ENCODE results near the gene GJC2.

GJC2 gene

DNA sequence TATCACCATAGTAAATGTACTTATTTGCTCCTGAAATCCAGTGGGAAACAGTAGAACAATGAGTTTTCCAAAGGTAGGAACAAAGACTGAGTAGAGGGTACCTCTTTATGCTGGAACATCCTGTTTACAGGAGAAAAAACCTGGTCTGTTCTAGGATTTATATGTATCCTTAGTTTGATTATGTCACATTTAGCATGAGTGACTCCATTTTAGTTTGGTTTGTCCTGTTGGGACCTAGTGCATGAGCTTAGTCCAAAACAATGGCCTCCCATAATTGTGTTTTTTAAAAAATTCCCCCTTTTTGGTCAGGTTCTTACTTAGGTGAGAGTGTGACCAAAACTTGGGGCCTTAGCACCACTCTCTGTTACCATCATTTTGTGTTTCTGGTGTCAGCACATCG lies 37.1 kb upstream of the GJC2 start:
- no peak for TF ChIP-seq POLR2AphosphoS5 (IDR thresholded peaks at IDR 0.05; ENCODE audit: low read depth)
- TF ChIP-seq, protein P1, sequence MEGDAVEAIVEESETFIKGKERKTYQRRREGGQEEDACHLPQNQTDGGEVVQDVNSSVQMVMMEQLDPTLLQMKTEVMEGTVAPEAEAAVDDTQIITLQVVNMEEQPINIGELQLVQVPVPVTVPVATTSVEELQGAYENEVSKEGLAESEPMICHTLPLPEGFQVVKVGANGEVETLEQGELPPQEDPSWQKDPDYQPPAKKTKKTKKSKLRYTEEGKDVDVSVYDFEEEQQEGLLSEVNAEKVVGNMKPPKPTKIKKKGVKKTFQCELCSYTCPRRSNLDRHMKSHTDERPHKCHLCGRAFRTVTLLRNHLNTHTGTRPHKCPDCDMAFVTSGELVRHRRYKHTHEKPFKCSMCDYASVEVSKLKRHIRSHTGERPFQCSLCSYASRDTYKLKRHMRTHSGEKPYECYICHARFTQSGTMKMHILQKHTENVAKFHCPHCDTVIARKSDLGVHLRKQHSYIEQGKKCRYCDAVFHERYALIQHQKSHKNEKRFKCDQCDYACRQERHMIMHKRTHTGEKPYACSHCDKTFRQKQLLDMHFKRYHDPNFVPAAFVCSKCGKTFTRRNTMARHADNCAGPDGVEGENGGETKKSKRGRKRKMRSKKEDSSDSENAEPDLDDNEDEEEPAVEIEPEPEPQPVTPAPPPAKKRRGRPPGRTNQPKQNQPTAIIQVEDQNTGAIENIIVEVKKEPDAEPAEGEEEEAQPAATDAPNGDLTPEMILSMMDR (IDR thresholded peaks at IDR 0.05; ENCODE audit: insufficient read depth, low read length), result no peak
- TF ChIP-seq, protein P2, sequence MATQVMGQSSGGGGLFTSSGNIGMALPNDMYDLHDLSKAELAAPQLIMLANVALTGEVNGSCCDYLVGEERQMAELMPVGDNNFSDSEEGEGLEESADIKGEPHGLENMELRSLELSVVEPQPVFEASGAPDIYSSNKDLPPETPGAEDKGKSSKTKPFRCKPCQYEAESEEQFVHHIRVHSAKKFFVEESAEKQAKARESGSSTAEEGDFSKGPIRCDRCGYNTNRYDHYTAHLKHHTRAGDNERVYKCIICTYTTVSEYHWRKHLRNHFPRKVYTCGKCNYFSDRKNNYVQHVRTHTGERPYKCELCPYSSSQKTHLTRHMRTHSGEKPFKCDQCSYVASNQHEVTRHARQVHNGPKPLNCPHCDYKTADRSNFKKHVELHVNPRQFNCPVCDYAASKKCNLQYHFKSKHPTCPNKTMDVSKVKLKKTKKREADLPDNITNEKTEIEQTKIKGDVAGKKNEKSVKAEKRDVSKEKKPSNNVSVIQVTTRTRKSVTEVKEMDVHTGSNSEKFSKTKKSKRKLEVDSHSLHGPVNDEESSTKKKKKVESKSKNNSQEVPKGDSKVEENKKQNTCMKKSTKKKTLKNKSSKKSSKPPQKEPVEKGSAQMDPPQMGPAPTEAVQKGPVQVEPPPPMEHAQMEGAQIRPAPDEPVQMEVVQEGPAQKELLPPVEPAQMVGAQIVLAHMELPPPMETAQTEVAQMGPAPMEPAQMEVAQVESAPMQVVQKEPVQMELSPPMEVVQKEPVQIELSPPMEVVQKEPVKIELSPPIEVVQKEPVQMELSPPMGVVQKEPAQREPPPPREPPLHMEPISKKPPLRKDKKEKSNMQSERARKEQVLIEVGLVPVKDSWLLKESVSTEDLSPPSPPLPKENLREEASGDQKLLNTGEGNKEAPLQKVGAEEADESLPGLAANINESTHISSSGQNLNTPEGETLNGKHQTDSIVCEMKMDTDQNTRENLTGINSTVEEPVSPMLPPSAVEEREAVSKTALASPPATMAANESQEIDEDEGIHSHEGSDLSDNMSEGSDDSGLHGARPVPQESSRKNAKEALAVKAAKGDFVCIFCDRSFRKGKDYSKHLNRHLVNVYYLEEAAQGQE (IDR thresholded peaks at IDR 0.05; ENCODE audit: insufficient replicate concordance, low read depth), result no peak
- TF ChIP-seq SPI1 (IDR thresholded peaks at IDR 0.05; ENCODE audit: borderline replicate concordance, low read depth), result no peak
- no peak for TF ChIP-seq GABPA (IDR thresholded peaks at IDR 0.05; ENCODE audit: low read depth)
- Histone ChIP-seq H3K4me3 (replicated peaks; ENCODE audit: insufficient read depth, low read length) (no peak overlapping the region), H3K27me3 (ENCODE audit: insufficient read depth, poor library complexity, severe bottlenecking) (no peaks in the 10 kb centered on the region), H3K27ac (replicated peaks) (no peak overlapping the region)
- no peak for DNase-seq (ENCODE audit: low read depth in 1 of 2, low spot score in 1 of 2)

DNA sequence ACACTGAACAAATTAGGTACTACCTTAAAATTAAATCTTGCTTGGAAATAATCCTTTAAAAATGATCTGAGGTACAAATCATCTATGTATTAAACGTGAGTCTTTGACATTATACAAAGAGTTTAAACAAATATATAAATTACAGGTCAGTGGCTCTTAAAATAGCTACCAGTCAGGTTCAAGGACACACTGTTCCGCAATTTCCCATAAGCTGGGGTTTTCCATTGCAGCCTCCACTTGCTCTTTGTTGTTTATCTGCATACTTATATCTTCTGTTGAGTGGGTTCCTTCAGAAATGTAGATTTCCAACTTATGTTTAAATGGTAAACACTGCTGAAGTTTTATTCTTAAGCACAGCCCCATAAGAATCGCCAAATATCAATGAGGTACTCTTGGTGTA lies 34.9 kb upstream of the GJC2 start:
- DNase-seq (ENCODE audit: low read depth in 1 of 2, low spot score in 1 of 2), result no peak
- no peak for TF ChIP-seq GABPA (IDR thresholded peaks at IDR 0.05; ENCODE audit: low read depth)
- TF ChIP-seq POLR2AphosphoS5 (IDR thresholded peaks at IDR 0.05; ENCODE audit: low read depth), result no peak
- TF ChIP-seq, protein P1 (IDR thresholded peaks at IDR 0.05; ENCODE audit: insufficient read depth, low read length), result no peak
- TF ChIP-seq, protein P2 (IDR thresholded peaks at IDR 0.05; ENCODE audit: insufficient replicate concordance, low read depth), result no peak
- TF ChIP-seq SPI1 (IDR thresholded peaks at IDR 0.05; ENCODE audit: borderline replicate concordance, low read depth), result no peak
- Histone ChIP-seq H3K27me3 (ENCODE audit: insufficient read depth, poor library complexity, severe bottlenecking) (no peaks in the 10 kb centered on the region), H3K4me3 (replicated peaks; ENCODE audit: insufficient read depth, low read length) (no peak overlapping the region), H3K27ac (replicated peaks) (no peak overlapping the region)

DNA sequence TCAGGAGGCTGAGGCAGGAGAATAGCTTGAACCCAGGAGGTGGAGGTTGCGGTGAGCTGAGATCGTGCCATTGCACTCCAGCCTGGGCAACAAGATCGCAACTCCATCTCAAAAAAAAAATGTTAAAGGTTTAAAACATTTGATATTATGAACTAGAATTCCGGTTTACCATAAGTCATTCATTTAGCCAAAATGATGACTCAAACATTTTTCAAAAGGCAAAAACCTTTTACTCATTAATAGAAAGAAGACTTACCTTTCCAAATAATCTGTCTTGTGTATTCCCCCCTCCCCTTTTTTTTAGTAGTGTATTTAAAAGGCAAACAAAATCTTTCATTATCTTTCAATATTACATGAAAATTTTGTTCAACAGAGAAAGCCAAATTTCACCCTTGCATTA lies 32.4 kb upstream of the GJC2 start:
- H3K4me3 ChIP-seq (replicated peaks; ENCODE audit: insufficient read depth, low read length), result no peak overlapping the region
- TF ChIP-seq, protein P2 (IDR thresholded peaks at IDR 0.05; ENCODE audit: insufficient replicate concordance, low read depth), result no peak
- TF ChIP-seq GABPA (IDR thresholded peaks at IDR 0.05; ENCODE audit: low read depth) (no peak), SPI1 (IDR thresholded peaks at IDR 0.05; ENCODE audit: borderline replicate concordance, low read depth) (no peak), POLR2AphosphoS5 (IDR thresholded peaks at IDR 0.05; ENCODE audit: low read depth) (no peak)
- TF ChIP-seq, protein P1 (IDR thresholded peaks at IDR 0.05; ENCODE audit: insufficient read depth, low read length), result no peak
- DNase-seq (ENCODE audit: low read depth in 1 of 2, low spot score in 1 of 2), result no peak
- H3K27me3 ChIP-seq (ENCODE audit: insufficient read depth, poor library complexity, severe bottlenecking), result no peaks in the 10 kb centered on the region
- H3K27ac ChIP-seq (replicated peaks), result no peak overlapping the region

Measured in HL-60 (cell line).